GM12864 (cell line): ENCODE data around the gene ABCA1.

Source experiments
- DNase-seq: peaks from one replicate; pipeline ENCODE4 v3.0.0-alpha.2; 2011; ENCODE audit warnings: low read depth
- H3K4me3 ChIP-seq: 2 replicates; pipeline ENCODE4 v1.5.1; 2011; ENCODE audit warnings: mild to moderate bottlenecking, low read depth, low read length, control low read depth
- CTCF ChIP-seq: IDR thresholded peaks from 2 replicates; pipeline ENCODE4 v1.5.1; 2011; ENCODE audit warnings: low read depth, mild to moderate bottlenecking, moderate library complexity, low read length, control low read depth, inconsistent platforms; ENCODE audit errors: missing control alignments

ABCA1 gene

GRCh38 chr9:104750185-104750767, 177.7 kb downstream of the ABCA1 start:
- H3K4me3 ChIP-seq, result no peak overlapping the region
- DNase-seq, result no peak
- TF ChIP-seq CTCF, result no peak

- no peak for DNase-seq
- TF ChIP-seq CTCF, result no peak
- H3K4me3 ChIP-seq, result peak overlapping the region; percentile 73
Measured at GRCh38 chr9:104748359-104749031, 179.5 kb downstream of the ABCA1 start.

- no peak for TF ChIP-seq CTCF
- H3K4me3 ChIP-seq, result peak within 1 kb of the TSS; percentile 73
- DNase-seq, result peak; percentile 51
Measured at GRCh38 chr9:104747565-104748358, 180.2 kb downstream of the ABCA1 start, which contains the start of gene NIPSNAP3A. Gene NIPSNAP3A (plus strand): TSS chr9:104747683. CDS start chr9:104747793, 110 bp downstream.

- H3K4me3 ChIP-seq, result peak overlapping the region; percentile 73
- no peak for DNase-seq
- no peak for TF ChIP-seq CTCF
Measured at GRCh38 chr9:104747245-104747564, 180.8 kb downstream of the ABCA1 start.

- H3K4me3 ChIP-seq, result peak overlapping the region; percentile 73
- TF ChIP-seq CTCF, result no peak
- no peak for DNase-seq
Measured at GRCh38 chr9:104746798-104747197, 181.2 kb downstream of the ABCA1 start.

GRCh38 chr9:104746285-104746684, 181.7 kb downstream of the ABCA1 start:
- no peak overlapping the region for H3K4me3 ChIP-seq

More at GRCh38 chr9:104746285-104746684, 181.7 kb downstream of the ABCA1 start:
- DNase-seq, result no peak
- TF ChIP-seq CTCF, result no peak
